Activated CD4-positive, alpha-beta T cell treated with anti-CD3 and anti-CD28 coated beads, Interleukin-2, Interleukin-6, amounts not matched to agents 100 ng/mL and 50 ng/mL, durations not matched to agents 16 hours and 8 hours (primary cell): ENCODE results near the gene C1QTNF2.

Experiments
- DNase-seq: peaks from one replicate; pipeline ENCODE4 v3.0.0-alpha.2; 2020

The C1QTNF2 gene, protein sequence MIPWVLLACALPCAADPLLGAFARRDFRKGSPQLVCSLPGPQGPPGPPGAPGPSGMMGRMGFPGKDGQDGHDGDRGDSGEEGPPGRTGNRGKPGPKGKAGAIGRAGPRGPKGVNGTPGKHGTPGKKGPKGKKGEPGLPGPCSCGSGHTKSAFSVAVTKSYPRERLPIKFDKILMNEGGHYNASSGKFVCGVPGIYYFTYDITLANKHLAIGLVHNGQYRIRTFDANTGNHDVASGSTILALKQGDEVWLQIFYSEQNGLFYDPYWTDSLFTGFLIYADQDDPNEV

GRCh38 chr5:160369990-160370712 is at the start of gene C1QTNF2:
C1QTNF2 (minus strand) TSS chr5:160370626; CDS start chr5:160355011, 15,615 bp downstream.
- no peak for DNase-seq

DNA sequence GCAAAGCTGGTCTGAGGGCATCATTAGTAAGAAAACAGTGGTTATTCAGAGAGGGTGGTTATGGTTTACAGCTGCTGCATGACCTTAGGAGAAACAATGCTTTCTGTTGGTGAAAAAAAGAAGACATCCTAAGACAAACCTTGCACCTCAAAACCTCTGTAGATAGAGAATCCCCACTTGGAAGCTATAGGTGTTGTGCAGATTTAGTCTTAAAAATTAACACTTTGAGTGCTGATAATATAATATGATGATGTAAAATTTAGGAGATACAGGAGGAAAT is 49.8 kb upstream of the C1QTNF2 start:
- DNase-seq, result no peak

GRCh38 chr5:160419458-160420330 is 49.3 kb upstream of the C1QTNF2 start:
- no peak for DNase-seq

GRCh38 chr5:160418561-160419457 is 48.4 kb upstream of the C1QTNF2 start, which contains the start of gene SLU7:
SLU7 (minus strand) TSS chr5:160419081; CDS start chr5:160415294, 3,787 bp downstream.
- peak; percentile 96 for DNase-seq

DNA sequence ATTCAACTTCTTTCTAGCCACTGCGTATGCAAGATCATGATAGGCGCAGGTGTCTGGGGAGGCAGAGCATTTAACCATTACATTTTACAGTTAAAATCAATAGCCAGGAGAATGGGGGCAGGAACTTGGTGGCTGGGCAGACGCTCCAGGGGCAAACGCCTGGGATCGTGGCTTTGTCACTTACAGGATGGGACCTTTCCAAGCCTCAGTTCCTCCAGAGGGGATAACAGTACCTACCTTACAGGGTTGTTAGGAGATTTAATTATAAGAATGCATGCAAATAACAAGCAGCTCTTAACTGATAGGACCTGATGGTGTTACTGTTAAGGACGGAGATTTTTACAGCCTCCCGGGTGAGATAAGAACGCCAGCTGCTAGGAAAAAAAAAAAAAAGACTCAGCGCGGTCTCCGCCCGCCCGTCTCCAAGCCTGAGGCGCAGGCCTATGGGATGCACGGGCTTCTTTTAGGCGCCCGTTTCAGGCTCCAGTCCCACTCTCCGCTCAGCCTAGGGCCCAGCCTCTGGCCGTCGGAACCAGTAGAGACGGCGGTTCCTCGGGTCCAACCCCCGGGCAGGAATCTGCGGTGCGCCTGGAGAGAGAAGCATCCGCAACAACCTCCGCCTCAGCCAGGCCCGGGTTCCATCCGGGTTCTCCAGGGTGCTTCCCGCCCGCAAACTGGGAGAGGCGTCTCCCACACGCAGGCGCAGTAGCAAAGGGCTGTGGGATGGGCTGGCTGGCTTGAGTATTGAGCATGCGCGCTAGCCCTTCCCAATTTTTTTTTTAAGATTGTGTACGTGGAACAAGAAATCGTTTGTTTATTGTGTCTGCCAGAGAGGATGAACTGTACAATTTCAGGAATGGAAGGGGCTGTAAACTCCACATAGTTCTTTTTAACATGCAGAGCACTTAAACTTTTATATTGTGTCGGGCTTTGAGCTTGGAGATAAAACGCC is 29.3 kb upstream of the C1QTNF2 start, which contains the start of gene FAM200C:
TSS of gene FAM200C (minus strand) at position 653 of the 952 bp plus-strand sequence. CDS start 4,564 bp downstream, outside the sequence.
- DNase-seq, result peak; percentile 86

DNA sequence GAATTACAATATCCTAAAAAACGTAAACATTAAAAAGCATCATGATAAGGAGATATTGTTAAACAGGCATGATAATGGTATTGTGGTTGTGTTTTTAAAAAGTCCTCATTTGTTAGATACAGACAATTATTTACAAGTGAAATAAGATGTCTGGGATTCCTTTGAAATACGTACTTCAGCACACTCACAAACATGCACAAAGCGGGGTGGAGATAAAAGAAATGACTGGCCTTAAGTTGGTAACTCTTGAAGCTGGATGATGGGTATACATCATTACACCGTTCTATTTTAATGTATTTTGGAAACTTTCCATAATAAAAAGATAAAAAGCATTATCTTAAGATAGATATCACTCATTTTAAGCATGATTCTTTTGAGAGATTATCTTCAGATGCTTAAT is 28.4 kb upstream of the C1QTNF2 start:
- no peak for DNase-seq

DNA sequence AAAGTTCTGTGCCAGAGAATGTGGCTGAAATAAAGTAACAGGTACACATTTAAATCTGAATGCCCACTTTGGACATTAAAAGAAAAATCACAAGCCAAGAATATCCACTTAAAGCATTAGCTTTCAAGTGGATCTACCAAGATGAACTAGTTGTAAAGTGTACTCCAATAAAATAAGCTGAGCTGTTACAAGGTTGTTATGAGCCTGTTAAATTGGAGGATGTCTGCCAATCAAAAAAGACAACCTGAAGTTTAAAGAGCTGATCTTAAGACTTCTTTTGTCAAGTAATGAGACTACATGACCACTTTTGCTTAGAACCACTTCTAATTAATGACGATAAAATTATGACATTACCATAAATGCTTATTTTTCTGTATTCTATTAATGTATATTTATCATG is 27.1 kb upstream of the C1QTNF2 start:
- no peak for DNase-seq

GRCh38 chr5:160395111-160395510 is 24.7 kb upstream of the C1QTNF2 start:
- DNase-seq, result no peak

DNA sequence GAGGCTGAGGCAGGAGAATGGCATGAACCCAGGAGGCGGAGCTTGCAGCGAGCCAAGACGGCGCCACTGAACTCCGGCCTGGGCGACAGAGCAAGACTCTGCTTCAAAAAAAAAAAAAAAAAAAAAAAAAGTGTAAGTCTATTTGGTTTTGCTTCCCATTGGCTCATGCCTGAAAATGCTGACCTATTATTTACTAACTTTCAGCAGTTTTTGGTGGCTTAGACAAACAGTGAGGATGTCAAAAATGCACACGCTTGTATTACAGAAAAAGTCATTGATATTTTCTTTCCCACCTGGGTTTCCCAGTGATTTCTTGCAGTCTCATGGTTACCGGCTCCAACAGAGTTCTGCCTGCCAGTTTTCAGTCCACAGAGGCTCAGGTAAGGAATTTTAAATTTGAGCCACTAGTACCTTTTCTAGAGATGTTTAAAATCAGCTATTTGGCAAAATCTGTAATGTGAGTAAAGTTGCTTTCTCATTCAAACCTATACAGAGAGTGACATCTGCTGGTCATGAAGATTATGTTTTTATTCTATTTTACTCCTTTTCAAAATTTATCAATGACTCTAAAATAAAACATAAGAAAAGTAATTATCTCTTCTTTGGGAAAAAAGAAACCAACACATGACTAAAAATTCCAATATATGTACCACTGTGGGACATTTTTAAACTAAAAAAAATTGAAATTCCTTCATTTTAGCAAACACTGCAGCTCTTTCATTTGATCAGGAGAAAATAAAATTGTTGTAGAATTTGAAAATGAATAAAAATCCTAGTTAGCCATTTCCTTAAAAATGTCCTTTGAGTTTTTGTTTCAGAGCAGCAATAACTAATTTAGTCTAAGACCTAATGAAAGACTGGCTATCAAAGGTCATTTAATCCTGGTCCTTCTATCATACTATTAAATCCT is 20.6 kb upstream of the C1QTNF2 start:
- DNase-seq, result peak; percentile 11

GRCh38 chr5:160387445-160387844 is 17.0 kb upstream of the C1QTNF2 start:
- DNase-seq, result no peak

GRCh38 chr5:160385496-160385895 is 15.1 kb upstream of the C1QTNF2 start:
- DNase-seq, result no peak

- DNase-seq, result no peak
These were observed 14.3 kb upstream of the C1QTNF2 start for GRCh38 chr5:160384681-160385080.

DNA sequence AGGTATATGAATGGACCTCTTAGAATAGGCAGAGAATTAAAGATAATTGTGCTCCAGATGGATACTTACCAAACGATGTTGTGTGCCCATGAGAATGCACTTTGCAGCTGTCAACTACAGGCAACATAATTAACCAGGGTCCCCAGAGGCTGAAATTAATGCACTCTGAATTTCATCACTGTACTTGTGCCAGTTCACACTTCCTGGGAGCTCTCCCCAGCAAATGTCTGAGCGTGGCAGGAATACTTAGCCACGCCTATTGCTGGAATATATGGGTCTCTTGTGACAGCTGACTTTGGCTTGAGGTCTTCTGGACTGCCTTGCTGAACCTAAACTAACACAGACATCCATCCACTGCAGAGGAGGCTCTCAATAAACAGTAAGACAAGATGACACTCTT is 11.9 kb upstream of the C1QTNF2 start:
- DNase-seq, result no peak

DNA sequence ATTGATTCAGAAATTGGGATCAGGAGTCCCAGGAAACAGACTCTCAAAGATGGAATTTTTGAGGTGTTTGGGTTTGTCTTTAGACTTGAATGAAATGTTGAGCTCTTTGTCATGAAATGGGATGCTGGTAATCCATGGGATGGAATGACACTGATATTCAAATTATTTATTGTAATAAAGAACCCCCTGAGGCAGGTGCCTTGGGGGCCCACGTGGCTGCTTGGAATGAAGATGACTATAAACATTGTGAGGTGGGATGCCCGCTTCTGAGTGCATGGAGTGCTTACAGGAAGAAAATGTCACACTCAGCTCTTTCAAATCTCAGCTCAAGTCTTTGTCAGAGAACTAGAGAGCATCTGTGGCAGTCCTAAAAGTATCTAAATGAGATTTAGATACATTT is 9.6 kb upstream of the C1QTNF2 start:
- DNase-seq, result no peak

DNA sequence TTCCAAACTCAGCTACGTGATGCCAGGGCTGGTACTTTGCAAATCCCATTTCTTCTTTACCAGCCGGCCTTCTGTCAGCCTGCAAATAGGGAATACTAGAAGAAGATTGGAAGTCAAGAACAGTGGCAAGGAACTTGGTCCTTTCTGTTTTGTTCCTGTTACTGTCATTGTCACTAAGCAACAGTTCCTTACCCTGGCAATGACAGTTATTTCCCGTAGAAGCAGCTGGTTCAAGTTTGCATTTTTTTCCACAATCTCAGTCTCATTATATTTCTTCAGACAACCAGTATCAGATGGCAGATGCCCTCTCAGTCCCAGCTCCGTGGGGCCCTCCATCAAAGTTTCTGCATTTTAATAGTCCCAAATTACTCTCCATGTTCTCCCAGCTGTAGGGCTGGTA is 9.1 kb upstream of the C1QTNF2 start:
- no peak for DNase-seq

DNA sequence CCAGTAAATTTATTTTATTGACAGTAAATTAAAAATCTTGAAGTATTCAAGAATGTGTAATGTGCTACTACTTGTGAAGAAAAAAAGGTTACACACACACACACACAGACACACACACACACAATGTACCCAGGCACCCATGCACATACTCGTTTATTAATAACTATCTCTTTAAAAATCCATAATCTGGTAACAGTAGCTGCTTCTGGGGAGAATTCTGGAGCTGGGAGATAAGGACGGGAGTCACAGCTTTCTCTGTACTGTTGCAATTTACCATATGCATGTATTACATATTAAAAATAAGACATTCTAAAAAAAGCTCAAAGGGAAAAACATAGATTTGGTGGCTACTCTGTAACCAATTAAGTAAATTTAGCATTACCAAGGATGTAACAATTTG is 7.9 kb upstream of the C1QTNF2 start:
- DNase-seq, result no peak

- DNase-seq, result no peak
These were observed 7.2 kb upstream of the C1QTNF2 start for GRCh38 chr5:160377651-160378050.

GRCh38 chr5:160376416-160376815 is 6.0 kb upstream of the C1QTNF2 start:
- DNase-seq, result no peak

- no peak for DNase-seq
These were observed 5.3 kb upstream of the C1QTNF2 start for GRCh38 chr5:160375701-160376100.

- DNase-seq, result no peak
These were observed 4.7 kb upstream of the C1QTNF2 start for GRCh38 chr5:160375166-160375565.
